Loucy (cell line): Measurements from ENCODE around the gene ALMS1.
"Not testable (repeated sequence)": the region's sequence is repeated elsewhere in the genome, so short reads cannot be mapped to it uniquely, and the experiment has no call there.

Experiments
- H2AFZ ChIP-seq: fragments of 200-600 bp; sonication (generic); 2 replicates; pipeline ENCODE4 v1.6.0; 2016; ENCODE audit warnings: antibody characterized with exemption, mild to moderate bottlenecking, low read length, moderate library complexity
- H3F3A ChIP-seq: fragments of 200-600 bp; 2 replicates; pipeline ENCODE4 v1.6.0; 2016; ENCODE audit warnings: antibody characterized with exemption, low read depth, mild to moderate bottlenecking
- H3K27me3 ChIP-seq: fragments of 200-600 bp; sonication (generic); 2 replicates; pipeline ENCODE4 v1.6.1; 2014; ENCODE audit warnings: low read length, mild to moderate bottlenecking; ENCODE audit not compliant: insufficient read depth, poor library complexity, severe bottlenecking
- H3K36me3 ChIP-seq: fragments of 200-600 bp; sonication (generic); 2 replicates; pipeline ENCODE4 v1.6.1; 2016; ENCODE audit warnings: low read length; ENCODE audit not compliant: insufficient read depth
- H3K4me1 ChIP-seq: fragments of 200-600 bp; sonication (generic); 2 replicates; pipeline ENCODE4 v1.5.1; 2014; ENCODE audit warnings: low read length, mild to moderate bottlenecking; ENCODE audit not compliant: insufficient read depth, poor library complexity, severe bottlenecking
- H3K4me2 ChIP-seq: fragments of 200-600 bp; sonication (generic); 2 replicates; pipeline ENCODE4 v1.6.0; 2014; ENCODE audit warnings: antibody characterized with exemption, low read length, low read depth, mild to moderate bottlenecking; ENCODE audit not compliant: poor library complexity, severe bottlenecking
- H3K4me3 ChIP-seq: fragments of 200-600 bp; sonication (generic); 2 replicates; pipeline ENCODE4 v1.5.1; 2014; ENCODE audit warnings: low read length, mild to moderate bottlenecking, mixed read lengths; ENCODE audit not compliant: poor library complexity, severe bottlenecking
- H3K79me2 ChIP-seq: fragments of 200-600 bp; sonication (generic); 2 replicates; pipeline ENCODE4 v1.6.1; 2014; ENCODE audit warnings: low read length; ENCODE audit not compliant: insufficient read depth
- H3K9ac ChIP-seq: fragments of 200-600 bp; sonication (generic); 2 replicates; pipeline ENCODE4 v1.6.0; 2014; ENCODE audit warnings: mild to moderate bottlenecking, low read depth, low read length, moderate library complexity; ENCODE audit not compliant: poor library complexity, severe bottlenecking
- H3K9me2 ChIP-seq: fragments of 200-600 bp; sonication (generic); replicated peaks from 2 replicates; pipeline ENCODE4 v1.6.1; 2016; ENCODE audit warnings: low read depth, low read length, mixed read lengths
- H3K9me3 ChIP-seq: fragments of 200-600 bp; sonication (generic); 2 replicates; pipeline ENCODE4 v1.6.1; 2014; ENCODE audit warnings: mild to moderate bottlenecking, antibody characterized with exemption, low read length, low read depth; ENCODE audit not compliant: insufficient read depth
- H4K20me1 ChIP-seq: fragments of 200-600 bp; sonication (generic); 2 replicates; pipeline ENCODE4 v1.6.0; 2014; ENCODE audit warnings: antibody characterized with exemption, low read length, mild to moderate bottlenecking; ENCODE audit not compliant: insufficient read depth, poor library complexity, severe bottlenecking
- CTCF ChIP-seq: fragments of 200-600 bp; sonication (generic); conservative IDR thresholded peaks from 2 replicates; pipeline ENCODE4 v1.5.1; 2014; ENCODE audit warnings: mild to moderate bottlenecking, antibody characterized with exemption, low read length
- EZH2phosphoT487 ChIP-seq: fragments of 200-600 bp; IDR thresholded peaks from 2 replicates; pipeline ENCODE4 v1.6.1; 2018; ENCODE audit warnings: antibody characterized with exemption, mild to moderate bottlenecking, moderate library complexity, borderline replicate concordance

ALMS1 gene

GRCh38 chr2:73341039-73341438, 44.6 kb upstream of the ALMS1 start:
- Histone ChIP-seq H3K9ac (no peak overlapping the region), H3K36me3 (no peaks in the 10 kb centered on the region), H3K4me1 (no peaks in the 10 kb centered on the region), H4K20me1 (no peaks in the 10 kb centered on the region), H2AFZ (no peak overlapping the region), H3K4me2 (no peak overlapping the region), H3K27me3 (no peaks in the 10 kb centered on the region), H3K9me2 (no peaks in the 10 kb centered on the region), H3K79me2 (no peaks in the 10 kb centered on the region), H3K9me3 (no peaks in the 10 kb centered on the region), H3K4me3 (no peak overlapping the region), H3F3A (no peaks in the 10 kb centered on the region)
- TF ChIP-seq CTCF (no peak), EZH2phosphoT487 (no peak)

- no peak for TF ChIP-seq EZH2phosphoT487
- no peak for TF ChIP-seq CTCF
- H3F3A ChIP-seq: no peaks in the 10 kb centered on the region
- no peak overlapping the region for H2AFZ ChIP-seq
- H3K9me3 ChIP-seq: no peaks in the 10 kb centered on the region
- no peak overlapping the region for H3K4me2 ChIP-seq
- no peaks in the 10 kb centered on the region for H3K79me2 ChIP-seq
- H3K4me3 ChIP-seq: no peak overlapping the region
- no peaks in the 10 kb centered on the region for H3K4me1 ChIP-seq
- H3K36me3 ChIP-seq: no peaks in the 10 kb centered on the region
- no peak overlapping the region for H3K9ac ChIP-seq
- H3K27me3 ChIP-seq: no peaks in the 10 kb centered on the region
- H3K9me2 ChIP-seq: no peaks in the 10 kb centered on the region
- no peaks in the 10 kb centered on the region for H4K20me1 ChIP-seq
Observed at GRCh38 chr2:73343992-73344391, 41.6 kb upstream of the ALMS1 start.

- not testable (repeated sequence) for H3K36me3 ChIP-seq, H3K4me2 ChIP-seq, H3K4me3 ChIP-seq, H2AFZ ChIP-seq, H3F3A ChIP-seq, H3K9me3 ChIP-seq, H3K4me1 ChIP-seq, H3K79me2 ChIP-seq, H3K9ac ChIP-seq, H4K20me1 ChIP-seq, H3K9me2 ChIP-seq, H3K27me3 ChIP-seq
Observed at GRCh38 chr2:73344747-73345146, 40.9 kb upstream of the ALMS1 start.

GRCh38 chr2:73350035-73350691, 35.5 kb upstream of the ALMS1 start:
- H3K27me3 ChIP-seq: no peaks in the 10 kb centered on the region
- TF ChIP-seq CTCF (no peak), EZH2phosphoT487 (no peak)
- H3K4me2 ChIP-seq: no peak overlapping the region
- no peaks in the 10 kb centered on the region for H3F3A ChIP-seq
- no peak overlapping the region for H2AFZ ChIP-seq
- no peaks in the 10 kb centered on the region for H3K79me2 ChIP-seq
- H4K20me1 ChIP-seq: no peaks in the 10 kb centered on the region
- no peak overlapping the region for H3K4me3 ChIP-seq
- H3K9ac ChIP-seq: no peak overlapping the region
- H3K9me3 ChIP-seq: no peaks in the 10 kb centered on the region
- H3K36me3 ChIP-seq: no peaks in the 10 kb centered on the region
- H3K4me1 ChIP-seq: no peaks in the 10 kb centered on the region
- no peaks in the 10 kb centered on the region for H3K9me2 ChIP-seq
